PC-9 (cell line): ENCODE data around the gene UBE2U. TPM values are rescaled to one million over a fixed set of nuclear protein-coding genes. Genes with fewer than 3 reads are reported as not detected.

ENCODE experiments used
- BruUV-seq: library from RNA; stranded (reverse); fragments of 400-500 nt; replicated peaks from 2 replicates; lab custom pipeline; 2021; lab: Mats Ljungman, UMichigan
- CTCF ChIA-PET: fragments of 300-600 bp; sonication (Branson Sonifier 250); formaldehyde crosslinking; loops from one replicate; lab custom pipeline; 2022; ENCODE audit warnings: antibody characterized with exemption; lab: Charles Lee
- POLR2A ChIA-PET: fragments of 300-600 bp; sonication (Branson Sonifier 250); formaldehyde crosslinking; loops from one replicate; lab custom pipeline; 2022; ENCODE audit warnings: antibody characterized with exemption; ENCODE audit not compliant: unreplicated experiment; lab: Charles Lee
- DNase-seq, 2 experiments: peaks; one replicate each; pipeline versions ENCODE4 v3.0.0 to v3.0.0-alpha.2; 2015 to 2022; ENCODE audit warnings: mixed read lengths in 1 of 2
- H2AFZ ChIP-seq: fragments of 200-600 bp; sonication (generic); 2 replicates; pipeline ENCODE4 v1.8.1; 2017; ENCODE audit warnings: antibody characterized with exemption
- H3F3A ChIP-seq: fragments of 200-600 bp; sonication (generic); 2 replicates; pipeline ENCODE4 v1.8.1; 2017; ENCODE audit warnings: antibody characterized with exemption, mild to moderate bottlenecking, low read depth; ENCODE audit not compliant: insufficient read depth
- H3K27ac ChIP-seq: fragments of 200-600 bp; sonication (generic); 2 replicates; pipeline ENCODE4 v1.6.1; 2016; ENCODE audit warnings: mixed run types
- H3K27me3 ChIP-seq: fragments of 200-600 bp; sonication (generic); 2 replicates; pipeline ENCODE4 v1.6.1; 2016; ENCODE audit warnings: low read depth, mixed run types; ENCODE audit not compliant: insufficient read depth
- H3K36me3 ChIP-seq: fragments of 200-600 bp; sonication (generic); 2 replicates; pipeline ENCODE4 v1.6.1; 2016; ENCODE audit warnings: low read depth, mixed run types
- H3K4me1 ChIP-seq: fragments of 200-600 bp; sonication (generic); replicated peaks from 2 replicates; pipeline ENCODE4 v1.6.1; 2016; ENCODE audit warnings: mixed run types; ENCODE audit not compliant: insufficient read depth
- H3K4me2 ChIP-seq: fragments of 200-600 bp; sonication (generic); 2 replicates; pipeline ENCODE4 v1.6.1; 2017; ENCODE audit warnings: mixed run types
- H3K4me3 ChIP-seq: fragments of 200-600 bp; sonication (generic); 2 replicates; pipeline ENCODE4 v1.6.1; 2016; ENCODE audit warnings: mixed run types
- H3K79me2 ChIP-seq: fragments of 200-600 bp; sonication (generic); 2 replicates; pipeline ENCODE4 v1.6.1; 2017; ENCODE audit warnings: low read depth, mixed run types
- H3K9me2 ChIP-seq: fragments of 200-600 bp; sonication (generic); 2 replicates; pipeline ENCODE4 v1.8.1; 2017; ENCODE audit warnings: mild to moderate bottlenecking; ENCODE audit not compliant: insufficient read depth
- H3K9me3 ChIP-seq: fragments of 200-600 bp; sonication (generic); 2 replicates; pipeline ENCODE4 v1.8.1; 2016; ENCODE audit warnings: low read depth; ENCODE audit not compliant: insufficient read depth
- H4K20me1 ChIP-seq: fragments of 200-600 bp; sonication (generic); 2 replicates; pipeline ENCODE4 v1.8.1; 2017; ENCODE audit not compliant: insufficient read depth
- CTCF ChIP-seq: fragments of 200-600 bp; sonication (generic); conservative IDR thresholded peaks from 2 replicates; pipeline ENCODE4 v1.6.1; 2017; ENCODE audit warnings: mixed run types, antibody characterized with exemption, mild to moderate bottlenecking, moderate library complexity
- EZH2 ChIP-seq: fragments of 200-600 bp; sonication (generic); IDR thresholded peaks from 2 replicates; pipeline ENCODE4 v1.8.0; 2017; ENCODE audit warnings: antibody characterized with exemption, low read depth
- intact Hi-C: fragments of 100-400 bp; cut with micrococcal nuclease; formaldehyde crosslinking; loops from one replicate; pipeline ENCODE4 v1.10.0; 2022; ENCODE audit not compliant: unreplicated experiment
- total RNA-seq: library from RNA; stranded (reverse); gene quantifications from 2 replicates; pipeline ENCODE4 v1.2.3, GENCODE V29; 2021

Gene UBE2U
- total RNA-seq, 1 experiment from 2014 or later = not detected

GRCh38 chr1:64229307-64229706 lies 25.9 kb downstream of the UBE2U start:
- Histone ChIP-seq H2AFZ (no peak overlapping the region), H3K36me3 (no peaks in the 10 kb centered on the region), H4K20me1 (no peaks in the 10 kb centered on the region), H3K9me3 (no peaks in the 10 kb centered on the region), H3K79me2 (no peaks in the 10 kb centered on the region), H3K27me3 (no peaks in the 10 kb centered on the region), H3K4me2 (no peak overlapping the region), H3K27ac (no peak overlapping the region), H3K4me1 (peaks cover under 1% of the 10 kb centered on the region; the same call in 1 of the 2 replicates), H3K4me3 (no peak overlapping the region), H3F3A (no peaks in the 10 kb centered on the region), H3K9me2 (no peaks in the 10 kb centered on the region)
- ChIA-PET CTCF (no interaction called here), POLR2A (no interaction called here)
- TF ChIP-seq EZH2 (no peak), CTCF (no peak)
- intact Hi-C loops = no loop called here
- no TSS peak for BruUV-seq
- DNase-seq = no peak

GRCh38 chr1:64231153-64231552 lies 27.7 kb downstream of the UBE2U start:
- ChIA-PET POLR2A (interaction anchor here (0.7 kb wide), 1 partner anchor 530 kb away, joined by 3 read pairs; no protein-coding TSS in a partner anchor), CTCF (no interaction called here)
- no peaks in the 10 kb centered on the region; the same call in 1 of the 2 replicates for H3K4me1 ChIP-seq
- TF ChIP-seq EZH2 = no peak
- no peak for TF ChIP-seq CTCF
- DNase-seq = no peak
- no peaks in the 10 kb centered on the region for H3K9me2 ChIP-seq
- no peak overlapping the region for H3K27ac ChIP-seq
- no peak overlapping the region for H3K4me3 ChIP-seq
- H3K79me2 ChIP-seq = no peaks in the 10 kb centered on the region
- no peaks in the 10 kb centered on the region for H4K20me1 ChIP-seq
- no TSS peak for BruUV-seq
- no peak overlapping the region for H2AFZ ChIP-seq
- H3K9me3 ChIP-seq = no peaks in the 10 kb centered on the region
- no peaks in the 10 kb centered on the region for H3F3A ChIP-seq
- no peaks in the 10 kb centered on the region for H3K36me3 ChIP-seq
- no peak overlapping the region for H3K4me2 ChIP-seq
- no peaks in the 10 kb centered on the region for H3K27me3 ChIP-seq
- intact Hi-C loops = no loop called here

- Histone ChIP-seq H2AFZ (no peak overlapping the region), H3K9me2 (no peaks in the 10 kb centered on the region), H3K27ac (no peak overlapping the region), H3K4me1 (no peaks in the 10 kb centered on the region; the same call in 1 of the 2 replicates), H3K79me2 (no peaks in the 10 kb centered on the region), H3K4me2 (no peak overlapping the region), H4K20me1 (no peaks in the 10 kb centered on the region), H3F3A (no peaks in the 10 kb centered on the region), H3K4me3 (no peak overlapping the region), H3K27me3 (no peaks in the 10 kb centered on the region), H3K9me3 (no peaks in the 10 kb centered on the region), H3K36me3 (no peaks in the 10 kb centered on the region)
- ChIA-PET CTCF (no interaction called here), POLR2A (no interaction called here)
- BruUV-seq = no TSS peak
- intact Hi-C loops = no loop called here
- TF ChIP-seq EZH2 (no peak), CTCF (no peak)
- no peak for DNase-seq
Observed at GRCh38 chr1:64231654-64232053, 28.2 kb downstream of the UBE2U start.
